Lung (tissue), 12 donors: ENCODE measurements around the gene CBLC. TPM values are rescaled to one million over a fixed set of nuclear protein-coding genes. Genes with fewer than 3 reads are reported as not detected.

ENCODE experiments used
- ATAC-seq: fragments of 200-7000 bp; cut with Tn5 transposase; one replicate; pipeline ENCODE4 v1.9.1; 2020; ENCODE audit warnings: moderate number of reproducible peaks; ENCODE audit not compliant: insufficient read depth, low FRiP score
- DNase-seq, 3 donors: peaks; one replicate each; pipeline ENCODE4 v3.0.0-alpha.2; 2013 to 2017
- H3K27ac ChIP-seq, 2 donors: one replicate each; pipeline ENCODE4 v1.5.1; 2013; ENCODE audit warnings: mild to moderate bottlenecking in 2 of 2, moderate library complexity in 2 of 2, control low read depth in 1 of 2, inconsistent platforms in 1 of 2, low read depth in 1 of 2, low read length in 1 of 2
- H3K27me3 ChIP-seq, 3 donors: one replicate each; pipeline ENCODE4 v1.5.1; 2013; ENCODE audit warnings: low read length in 2 of 3; ENCODE audit not compliant: control insufficient read depth in 3 of 3, insufficient read depth in 3 of 3
- H3K36me3 ChIP-seq, 4 donors: one replicate each; pipeline ENCODE4 v1.5.1; 2013; ENCODE audit warnings: low read length in 4 of 4, mild to moderate bottlenecking in 1 of 4, moderate library complexity in 1 of 4; ENCODE audit not compliant: control insufficient read depth in 4 of 4, insufficient read depth in 4 of 4
- H3K4me1 ChIP-seq, 5 donors: one replicate each; pipeline ENCODE4 v1.5.1; 2013; ENCODE audit warnings: low read length in 5 of 5, mild to moderate bottlenecking in 2 of 5, moderate library complexity in 1 of 5; ENCODE audit not compliant: control insufficient read depth in 5 of 5, insufficient read depth in 5 of 5
- H3K4me3 ChIP-seq: one replicate; pipeline ENCODE4 v1.5.1; 2013; ENCODE audit warnings: mild to moderate bottlenecking, control low read depth, moderate library complexity
- H3K9ac ChIP-seq, 2 donors: one replicate each; pipeline ENCODE4 v1.5.1; 2013; ENCODE audit warnings: low read length in 2 of 2, control low read depth in 1 of 2; ENCODE audit not compliant: insufficient read depth in 1 of 2
- H3K9me3 ChIP-seq, 4 donors: one replicate each; pipeline ENCODE4 v1.5.1; 2013; ENCODE audit warnings: low read length in 3 of 4, mild to moderate bottlenecking in 1 of 4, moderate library complexity in 1 of 4; ENCODE audit not compliant: control insufficient read depth in 4 of 4, insufficient read depth in 3 of 4
- CTCF ChIP-seq: IDR thresholded peaks from 2 replicates; pipeline ENCODE4 v1.5.1; 2012; ENCODE audit warnings: mild to moderate bottlenecking; ENCODE audit errors: control extremely low read depth, extremely low read depth
- WGBS, 2 donors: extraction: QIAGEN DNeasy Blood & Tissue Kit; methylation state at CpG; one replicate each; pipeline ENCODE4 v1.1.7; 2013; 5-methylcytosine and 5-hydroxymethylcytosine counted together
- polyA plus RNA-seq, 2 donors: library from polyadenylated mRNA; stranded (reverse); fragments of 200-250 nt; gene quantifications; one replicate each; pipeline ENCODE4 v1.2.1, GENCODE V29; 2013
- total RNA-seq, 2 donors: library from RNA; depleted of rRNA in 1 of 2; stranded (reverse); fragments of >200 nt in 1 of 2; gene quantifications; one replicate each; pipeline ENCODE4 v1.2.1, GENCODE V29; 2014 to 2021
- donor health status: control.
- donor health status: control.
- donor health status: Bipolar disorder and iron deficiency.
- donor health status: healthy.
- donor health status: DM: yes; HTN: yes; CAD: no.

CBLC gene
- total and polyA plus RNA-seq, 4 donors = 4.0 to 5.5 (median 5.1) TPM

GRCh38 chr19:44745341-44745831, 32.3 kb upstream of the CBLC start:
- Histone ChIP-seq H3K9me3 (no peaks in the 10 kb centered on the region), H3K4me1 (peaks cover 5 to 42% (median 19%) of the 10 kb centered on the region in 5 donors), H3K9ac (no peak overlapping the region), H3K27me3 (no peaks in the 10 kb centered on the region), H3K27ac (peak overlapping the region; percentile 75 to 94), H3K4me3 (no peak overlapping the region), H3K36me3 (no peaks in the 10 kb centered on the region)
- no peak for ATAC-seq
- TF ChIP-seq CTCF = no peak
- WGBS, 2 donors = 30 to 54% methylated on average over 8 to 10 of the region's 10 CpGs
- DNase-seq = peak; percentile 48 to 60 (median 52)

- Histone ChIP-seq H3K36me3 (peaks cover 0 to 4% (median 0%) of the 10 kb centered on the region in 4 donors), H3K4me1 (peaks cover 5 to 42% (median 19%) of the 10 kb centered on the region in 5 donors), H3K9ac (no peak overlapping the region), H3K4me3 (no peak overlapping the region), H3K27me3 (no peaks in the 10 kb centered on the region), H3K9me3 (no peaks in the 10 kb centered on the region), H3K27ac (peak overlapping the region; percentile 75 to 94)
- 62 to 74% methylated on average over 4 of the region's 4 CpGs for WGBS, 2 donors
- DNase-seq (no peak), ATAC-seq (no peak)
- no peak for TF ChIP-seq CTCF
These were observed 31.6 kb upstream of the CBLC start for GRCh38 chr19:44745887-44746600.

- Histone ChIP-seq H3K27me3 (no peaks in the 10 kb centered on the region), H3K9me3 (no peaks in the 10 kb centered on the region), H3K27ac (peak overlapping the region; percentile 86 to 94), H3K4me1 (peaks cover 5 to 37% (median 19%) of the 10 kb centered on the region in 5 donors), H3K36me3 (peaks cover 0 to 7% (median 1%) of the 10 kb centered on the region in 4 donors), H3K4me3 (no peak overlapping the region), H3K9ac (no peak overlapping the region)
- ATAC-seq = no peak
- no peak for DNase-seq
- no peak for TF ChIP-seq CTCF
- 75 to 76% methylated on average over 5 of the region's 5 CpGs for WGBS, 2 donors
These were observed 31.1 kb upstream of the CBLC start for GRCh38 chr19:44746616-44746945.
